Measurements from ENCODE around the gene IZUMO4.

Gene IZUMO4

GRCh38 chr19:2114218-2114617 is 17.5 kb downstream of the IZUMO4 start:
- TF ChIP-seq, protein P1, sequence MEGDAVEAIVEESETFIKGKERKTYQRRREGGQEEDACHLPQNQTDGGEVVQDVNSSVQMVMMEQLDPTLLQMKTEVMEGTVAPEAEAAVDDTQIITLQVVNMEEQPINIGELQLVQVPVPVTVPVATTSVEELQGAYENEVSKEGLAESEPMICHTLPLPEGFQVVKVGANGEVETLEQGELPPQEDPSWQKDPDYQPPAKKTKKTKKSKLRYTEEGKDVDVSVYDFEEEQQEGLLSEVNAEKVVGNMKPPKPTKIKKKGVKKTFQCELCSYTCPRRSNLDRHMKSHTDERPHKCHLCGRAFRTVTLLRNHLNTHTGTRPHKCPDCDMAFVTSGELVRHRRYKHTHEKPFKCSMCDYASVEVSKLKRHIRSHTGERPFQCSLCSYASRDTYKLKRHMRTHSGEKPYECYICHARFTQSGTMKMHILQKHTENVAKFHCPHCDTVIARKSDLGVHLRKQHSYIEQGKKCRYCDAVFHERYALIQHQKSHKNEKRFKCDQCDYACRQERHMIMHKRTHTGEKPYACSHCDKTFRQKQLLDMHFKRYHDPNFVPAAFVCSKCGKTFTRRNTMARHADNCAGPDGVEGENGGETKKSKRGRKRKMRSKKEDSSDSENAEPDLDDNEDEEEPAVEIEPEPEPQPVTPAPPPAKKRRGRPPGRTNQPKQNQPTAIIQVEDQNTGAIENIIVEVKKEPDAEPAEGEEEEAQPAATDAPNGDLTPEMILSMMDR (IDR thresholded peaks at IDR 0.05; ENCODE audit: low read depth, low read length): no peak
- no peak for DNase-seq (ENCODE audit: extremely low read depth, low read depth)

DNA sequence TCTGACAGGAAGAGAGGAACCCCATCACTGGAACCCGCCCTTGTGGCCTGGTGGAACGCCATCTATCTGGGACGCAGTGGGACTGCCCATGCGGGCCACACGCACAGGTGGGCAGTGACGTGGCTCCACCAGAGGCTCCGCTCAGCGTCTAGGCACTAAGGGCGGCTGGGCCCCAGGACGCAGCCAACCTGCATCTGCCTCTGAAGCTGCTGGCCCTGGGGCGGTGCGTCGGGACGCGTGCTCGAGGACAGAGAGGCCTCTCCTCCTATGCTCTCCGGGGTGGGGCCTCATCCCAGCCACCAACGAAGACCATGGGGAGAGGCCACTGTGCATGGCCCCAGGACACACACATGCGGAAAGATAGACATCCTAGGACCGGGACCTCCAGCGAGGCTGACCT is 18.1 kb downstream of the IZUMO4 start:
- TF ChIP-seq, protein P1 (IDR thresholded peaks at IDR 0.05; ENCODE audit: low read depth, low read length): no peak
- DNase-seq (ENCODE audit: extremely low read depth, low read depth): no peak

DNA sequence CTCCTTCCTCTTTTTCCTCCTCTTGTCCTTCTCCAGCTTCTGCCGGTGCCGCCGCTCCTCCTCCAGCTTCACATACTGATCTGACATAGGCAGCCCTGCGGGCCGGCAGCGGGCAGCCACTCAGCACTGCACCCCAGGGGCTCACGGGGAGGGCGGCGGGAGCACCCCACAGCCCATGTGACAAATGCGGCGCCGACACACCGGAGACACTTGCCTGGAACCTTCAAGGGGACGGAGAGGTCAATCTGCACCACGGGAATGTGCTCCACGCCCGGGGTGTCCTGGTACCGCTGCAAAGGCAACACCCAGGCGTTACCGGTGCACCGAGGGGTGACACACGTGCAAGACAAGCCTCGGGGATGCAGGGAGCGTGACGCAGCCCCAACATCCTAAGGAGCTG is 18.6 kb downstream of the IZUMO4 start:
- DNase-seq (ENCODE audit: extremely low read depth, low read depth): no peak
- TF ChIP-seq, protein P1 (IDR thresholded peaks at IDR 0.05; ENCODE audit: low read depth, low read length): no peak

- TF ChIP-seq, protein P1 (IDR thresholded peaks at IDR 0.05; ENCODE audit: low read depth, low read length): no peak
- no peak for DNase-seq (ENCODE audit: extremely low read depth, low read depth)
These were observed 19.3 kb downstream of the IZUMO4 start for GRCh38 chr19:2115911-2116426.

DNA sequence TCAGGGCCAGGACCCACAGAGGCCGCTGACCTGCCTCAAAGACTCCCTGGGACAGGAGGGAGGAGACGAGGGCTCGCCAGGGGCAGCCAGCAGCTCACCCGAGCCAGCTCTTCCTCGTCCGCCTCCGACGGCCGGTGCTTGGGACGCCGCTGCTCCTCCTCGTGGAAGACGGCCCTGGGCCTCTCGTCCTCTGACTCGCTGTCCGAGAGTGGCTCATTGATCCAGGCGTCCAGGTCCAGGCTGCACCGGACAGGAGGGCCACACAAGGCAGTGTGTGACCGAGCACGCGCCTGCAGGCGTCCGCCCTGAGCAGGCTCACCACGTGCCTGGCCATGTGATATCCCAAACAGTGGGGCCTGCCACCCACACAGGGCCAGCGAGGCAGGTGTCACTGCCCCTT is 19.8 kb downstream of the IZUMO4 start:
- DNase-seq (ENCODE audit: extremely low read depth, low read depth): no peak
- TF ChIP-seq, protein P1 (IDR thresholded peaks at IDR 0.05; ENCODE audit: low read depth, low read length): no peak

- no peak for DNase-seq (ENCODE audit: extremely low read depth, low read depth)
- TF ChIP-seq, protein P1 (IDR thresholded peaks at IDR 0.05; ENCODE audit: low read depth, low read length): no peak
These were observed 20.7 kb downstream of the IZUMO4 start for GRCh38 chr19:2117215-2117960.

DNA sequence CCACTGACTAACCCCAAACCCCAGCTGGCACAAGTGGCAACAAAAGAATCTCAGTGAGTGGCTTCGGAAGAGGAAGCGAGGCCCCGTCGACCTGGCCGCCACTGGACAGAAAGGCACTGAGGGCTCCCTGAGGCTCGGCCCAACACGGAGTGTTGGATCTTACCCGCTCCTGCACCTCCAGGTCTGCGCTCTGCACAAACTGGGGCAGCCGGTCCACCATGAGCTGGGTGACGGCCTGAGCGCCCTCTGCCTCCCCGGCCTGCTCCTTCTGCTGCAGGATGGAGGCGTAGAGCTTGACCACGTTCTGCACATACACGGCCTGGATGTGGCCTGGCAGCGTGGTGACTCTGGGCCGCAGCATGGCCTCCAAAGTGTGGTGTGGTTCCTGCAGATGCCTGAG is 21.7 kb downstream of the IZUMO4 start:
- no peak for DNase-seq (ENCODE audit: extremely low read depth, low read depth)
- TF ChIP-seq, protein P1 (IDR thresholded peaks at IDR 0.05; ENCODE audit: low read depth, low read length): no peak
